Esophagus muscularis mucosa (tissue), 3 donors: Measurements from ENCODE around the gene ABR.

ENCODE experiments used
- POLR2AphosphoS5 ChIP-seq, 2 donors: sonication (generic); formaldehyde crosslinking; IDR thresholded peaks; one replicate each; pipeline ENCODE4 v1.6.1; 2017; ENCODE audit warnings: antibody characterized with exemption in 2 of 2
- TF ChIP-seq, protein P1 (sequence below), 3 experiments: fragments of 200-600 bp in 2 of 3; fragments of 450-650 bp in 1 of 3; sonication (generic) in 2 of 3; IDR thresholded peaks; one replicate each; pipeline ENCODE4 v1.5.1; 2017 to 2019; ENCODE audit warnings: antibody characterized with exemption in 3 of 3, mild to moderate bottlenecking in 2 of 3, moderate library complexity in 1 of 3

GRCh38 chr17:1208966-1209365 lies 29.2 kb upstream of the ABR start:
- TF ChIP-seq, protein P1, sequence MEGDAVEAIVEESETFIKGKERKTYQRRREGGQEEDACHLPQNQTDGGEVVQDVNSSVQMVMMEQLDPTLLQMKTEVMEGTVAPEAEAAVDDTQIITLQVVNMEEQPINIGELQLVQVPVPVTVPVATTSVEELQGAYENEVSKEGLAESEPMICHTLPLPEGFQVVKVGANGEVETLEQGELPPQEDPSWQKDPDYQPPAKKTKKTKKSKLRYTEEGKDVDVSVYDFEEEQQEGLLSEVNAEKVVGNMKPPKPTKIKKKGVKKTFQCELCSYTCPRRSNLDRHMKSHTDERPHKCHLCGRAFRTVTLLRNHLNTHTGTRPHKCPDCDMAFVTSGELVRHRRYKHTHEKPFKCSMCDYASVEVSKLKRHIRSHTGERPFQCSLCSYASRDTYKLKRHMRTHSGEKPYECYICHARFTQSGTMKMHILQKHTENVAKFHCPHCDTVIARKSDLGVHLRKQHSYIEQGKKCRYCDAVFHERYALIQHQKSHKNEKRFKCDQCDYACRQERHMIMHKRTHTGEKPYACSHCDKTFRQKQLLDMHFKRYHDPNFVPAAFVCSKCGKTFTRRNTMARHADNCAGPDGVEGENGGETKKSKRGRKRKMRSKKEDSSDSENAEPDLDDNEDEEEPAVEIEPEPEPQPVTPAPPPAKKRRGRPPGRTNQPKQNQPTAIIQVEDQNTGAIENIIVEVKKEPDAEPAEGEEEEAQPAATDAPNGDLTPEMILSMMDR (IDR thresholded peaks at IDR 0.05) = no peak
- TF ChIP-seq POLR2AphosphoS5 (IDR thresholded peaks at IDR 0.05) = no peak
